HG02938 (cell line): ENCODE measurements around the gene NR1I3.

ENCODE experiments used
- ATAC-seq: cut with Tn5 transposase; IDR thresholded peaks from one replicate; pipeline ENCODE4 v1.9.1; 2021; ENCODE audit warnings: mild to moderate bottlenecking, moderate library complexity; ENCODE audit not compliant: unreplicated experiment

The NR1I3 gene

GRCh38 chr1:161219078-161219892 lies 18.7 kb downstream of the NR1I3 start:
- no peak for ATAC-seq

- no peak for ATAC-seq
These were observed 19.5 kb downstream of the NR1I3 start for GRCh38 chr1:161218301-161219077.

- no peak for ATAC-seq
These were observed 20.2 kb downstream of the NR1I3 start for GRCh38 chr1:161217831-161218230.

GRCh38 chr1:161216945-161217712 lies 20.9 kb downstream of the NR1I3 start:
- peak; percentile 91 for ATAC-seq

- no peak for ATAC-seq
These were observed 22.9 kb downstream of the NR1I3 start, which contains the start of gene FCER1G for GRCh38 chr1:161215076-161215475. Gene FCER1G, plus strand, starts transcription at chr1:161215295. Its CDS starts 27 bp downstream, at chr1:161215322.

GRCh38 chr1:161214369-161214768 lies 23.6 kb downstream of the NR1I3 start:
- no peak for ATAC-seq

- ATAC-seq: peak; percentile 64
These were observed 28.1 kb downstream of the NR1I3 start for GRCh38 chr1:161209790-161210409.

- ATAC-seq: no peak
These were observed 30.8 kb downstream of the NR1I3 start for GRCh38 chr1:161207173-161207572.

GRCh38 chr1:161206411-161207140 lies 31.4 kb downstream of the NR1I3 start:
- no peak for ATAC-seq

GRCh38 chr1:161201836-161202712 lies 35.9 kb downstream of the NR1I3 start, which contains the start of gene NDUFS2:
Gene NDUFS2, plus strand, starts transcription at chr1:161202367. Its CDS starts 19 bp downstream, at chr1:161202386.
- peak; percentile 98 for ATAC-seq

- no peak for ATAC-seq
These were observed 36.8 kb downstream of the NR1I3 start for GRCh38 chr1:161200992-161201835.

GRCh38 chr1:161200421-161200991 lies 37.5 kb downstream of the NR1I3 start:
- no peak for ATAC-seq

- no peak for ATAC-seq
These were observed 38.4 kb downstream of the NR1I3 start for GRCh38 chr1:161199506-161200139.

- no peak for ATAC-seq
These were observed 39.0 kb downstream of the NR1I3 start, which contains the start of gene ADAMTS4 for GRCh38 chr1:161198897-161199431. Gene ADAMTS4, minus strand, starts transcription at chr1:161199054. Its CDS starts 427 bp downstream, at chr1:161198627.

GRCh38 chr1:161198194-161198896 lies 39.7 kb downstream of the NR1I3 start:
- no peak for ATAC-seq

GRCh38 chr1:161197560-161198193 lies 40.3 kb downstream of the NR1I3 start:
- ATAC-seq: no peak
